ENCODE data around the gene BCL2L1.
"Not testable (repeated sequence)": the region's sequence is repeated elsewhere in the genome, so short reads cannot be mapped to it uniquely, and the experiment has no call there.

BCL2L1 gene

GRCh38 chr20:31637660-31638059 is 85.0 kb downstream of the BCL2L1 start, which contains the start of gene COX4I2:
Gene COX4I2 (plus strand): TSS chr20:31637912. CDS start chr20:31639018, 1,106 bp downstream.
- no peaks in the 10 kb centered on the region for H3K36me3 ChIP-seq
- H3K9me3 ChIP-seq, result no peaks in the 10 kb centered on the region
- H3K4me3 ChIP-seq (ENCODE audit: low read depth in 1 of 2, low read length in 1 of 2), result no peak within 1 kb of the TSS
- H3K27ac ChIP-seq, result no peak within 1 kb of the TSS
- TF ChIP-seq CTCF (IDR thresholded peaks at IDR 0.05), result no peak
- H3K4me1 ChIP-seq (ENCODE audit: control insufficient read depth in 1 of 2, insufficient read depth in 1 of 2, low read depth in 1 of 2, low read length in 1 of 2), result no peaks in the 10 kb centered on the region
- peaks cover 9% of the 10 kb centered on the region for H3K27me3 ChIP-seq

- no peaks in the 10 kb centered on the region for H3K9me3 ChIP-seq
- H3K4me1 ChIP-seq (ENCODE audit: control insufficient read depth in 1 of 2, insufficient read depth in 1 of 2, low read depth in 1 of 2, low read length in 1 of 2), result peaks cover 4 to 7% of the 10 kb centered on the region in 2 experiments
- peaks cover 9% of the 10 kb centered on the region for H3K27me3 ChIP-seq
- TF ChIP-seq CTCF (IDR thresholded peaks at IDR 0.05), result no peak
- H3K27ac ChIP-seq, result no peak overlapping the region
- no peaks in the 10 kb centered on the region for H3K36me3 ChIP-seq
- H3K4me3 ChIP-seq (ENCODE audit: low read depth in 1 of 2, low read length in 1 of 2), result no peak overlapping the region
Observed at GRCh38 chr20:31633339-31633914, 89.2 kb downstream of the BCL2L1 start.

- no peak for TF ChIP-seq CTCF (IDR thresholded peaks at IDR 0.05)
- Histone ChIP-seq H3K9me3 (no peaks in the 10 kb centered on the region), H3K27ac (no peak overlapping the region), H3K4me1 (ENCODE audit: control insufficient read depth in 1 of 2, insufficient read depth in 1 of 2, low read depth in 1 of 2, low read length in 1 of 2) (peaks cover 4 to 7% of the 10 kb centered on the region in 2 experiments), H3K36me3 (no peaks in the 10 kb centered on the region), H3K27me3 (peaks cover 6% of the 10 kb centered on the region), H3K4me3 (ENCODE audit: low read depth in 1 of 2, low read length in 1 of 2) (no peak overlapping the region)
Observed at GRCh38 chr20:31632548-31633338, 89.9 kb downstream of the BCL2L1 start.

- Histone ChIP-seq H3K27ac (peak overlapping the region; percentile 22), H3K36me3 (no peaks in the 10 kb centered on the region), H3K27me3 (no peaks in the 10 kb centered on the region), H3K4me3 (ENCODE audit: low read depth in 1 of 2, low read length in 1 of 2) (no peak overlapping the region), H3K9me3 (no peaks in the 10 kb centered on the region), H3K4me1 (ENCODE audit: control insufficient read depth in 1 of 2, insufficient read depth in 1 of 2, low read depth in 1 of 2, low read length in 1 of 2) (peaks cover 4 to 7% of the 10 kb centered on the region in 2 experiments)
- no peak for TF ChIP-seq CTCF (IDR thresholded peaks at IDR 0.05)
Observed at GRCh38 chr20:31630187-31630790, 92.4 kb downstream of the BCL2L1 start.

- H3K27ac ChIP-seq; H3K27me3 ChIP-seq; H3K36me3 ChIP-seq; H3K4me3 ChIP-seq (ENCODE audit: low read depth in 1 of 2, low read length in 1 of 2); H3K9me3 ChIP-seq; H3K4me1 ChIP-seq (ENCODE audit: control insufficient read depth in 1 of 2, insufficient read depth in 1 of 2, low read depth in 1 of 2, low read length in 1 of 2): not testable (repeated sequence)
Observed at GRCh38 chr20:31628057-31628456, 94.6 kb downstream of the BCL2L1 start.

GRCh38 chr20:31626534-31626933 is 96.1 kb downstream of the BCL2L1 start:
- H3K4me1 ChIP-seq (ENCODE audit: control insufficient read depth in 1 of 2, insufficient read depth in 1 of 2, low read depth in 1 of 2, low read length in 1 of 2); H3K9me3 ChIP-seq; H3K27ac ChIP-seq; H3K27me3 ChIP-seq; H3K4me3 ChIP-seq (ENCODE audit: low read depth in 1 of 2, low read length in 1 of 2); H3K36me3 ChIP-seq: not testable (repeated sequence)

- H3K4me1 ChIP-seq (ENCODE audit: control insufficient read depth in 1 of 2, insufficient read depth in 1 of 2, low read depth in 1 of 2, low read length in 1 of 2); H3K36me3 ChIP-seq; H3K27me3 ChIP-seq; H3K9me3 ChIP-seq; H3K27ac ChIP-seq; H3K4me3 ChIP-seq (ENCODE audit: low read depth in 1 of 2, low read length in 1 of 2): not testable (repeated sequence)
Observed at GRCh38 chr20:31623123-31623505, 99.6 kb downstream of the BCL2L1 start.

Data from neutrophil (primary cell).